GM13976 (cell line): ENCODE data around the gene DARS1.

Experiments used
- DNase-seq: peaks from one replicate; pipeline ENCODE4 v3.0.0; 2012; ENCODE audit warnings: low spot score
- CTCF ChIP-seq: IDR thresholded peaks from 2 replicates; pipeline ENCODE4 v1.5.1; 2012; ENCODE audit warnings: borderline replicate concordance, mild to moderate bottlenecking; ENCODE audit not compliant: insufficient read depth; ENCODE audit errors: extremely low read depth, missing control alignments, control extremely low read depth
- in situ Hi-C: fragments of 300-500 bp; cut with MboI; formaldehyde crosslinking; loops from one replicate; pipeline ENCODE4 v1.12.0; 2022; ENCODE audit warnings: low sequenced_read_pairs, mixed read lengths, inconsistent platforms; ENCODE audit not compliant: unreplicated experiment

Gene DARS1

GRCh38 chr2:136012315-136012714 lies 26.9 kb upstream of the DARS1 start:
- TF ChIP-seq CTCF: no peak
- in situ Hi-C loops: no loop called here
- DNase-seq: no peak

DNA sequence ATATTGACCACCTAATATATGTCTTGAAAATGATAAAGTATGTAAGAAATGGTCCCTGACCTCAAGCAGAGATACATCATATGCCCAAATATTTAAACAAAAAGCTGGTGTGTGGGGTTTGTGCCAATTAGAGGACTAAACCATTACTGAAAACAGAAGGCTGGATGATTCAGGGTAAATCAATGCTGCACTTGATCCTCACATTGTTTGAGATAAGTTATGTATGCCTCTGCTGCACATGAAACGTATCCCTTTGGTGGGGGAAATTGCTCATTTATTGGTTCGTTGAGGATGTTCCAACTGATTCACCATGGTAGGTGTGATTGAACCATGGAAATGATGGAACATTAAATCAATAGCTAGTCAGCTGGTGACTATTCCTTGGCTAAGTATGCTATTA lies 24.7 kb upstream of the DARS1 start:
- in situ Hi-C loops: no loop called here
- TF ChIP-seq CTCF: no peak
- DNase-seq: no peak

DNA sequence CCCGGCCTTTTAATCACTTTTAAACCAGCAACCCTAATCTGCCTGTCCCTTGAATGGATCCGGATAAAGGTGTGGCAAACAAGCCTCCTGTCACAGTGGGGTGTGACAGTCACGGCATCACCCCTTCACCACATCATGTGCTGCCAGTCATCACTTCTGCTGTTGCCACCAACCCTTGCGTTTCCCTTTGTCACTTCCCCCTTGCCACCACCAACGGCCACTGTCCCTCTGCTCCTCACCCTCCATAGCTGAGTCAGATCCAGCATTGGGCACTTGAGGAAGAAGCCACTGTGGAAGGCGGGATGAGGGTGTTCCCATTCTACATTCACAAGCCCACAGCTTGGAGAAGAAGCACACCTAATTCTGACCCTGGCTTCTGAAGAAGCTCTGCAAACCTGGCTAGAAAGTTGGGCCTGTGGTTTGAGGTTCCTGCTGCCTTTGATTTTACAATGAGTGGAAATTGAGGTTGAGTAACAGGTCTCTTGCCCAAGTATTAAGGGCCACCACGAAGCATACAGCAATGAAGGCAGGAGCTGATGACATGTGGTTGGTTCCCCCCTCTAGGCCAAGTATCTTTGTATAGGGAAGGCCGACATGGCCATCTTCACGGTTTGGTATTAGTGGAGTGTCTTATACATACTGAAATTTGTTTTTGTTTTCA lies 22.9 kb upstream of the DARS1 start:
- TF ChIP-seq CTCF: no peak
- in situ Hi-C loops: no loop called here
- DNase-seq: no peak

- in situ Hi-C loops: no loop called here
- DNase-seq: no peak
- TF ChIP-seq CTCF: no peak
These were observed 21.2 kb upstream of the DARS1 start for GRCh38 chr2:136006658-136007057.

DNA sequence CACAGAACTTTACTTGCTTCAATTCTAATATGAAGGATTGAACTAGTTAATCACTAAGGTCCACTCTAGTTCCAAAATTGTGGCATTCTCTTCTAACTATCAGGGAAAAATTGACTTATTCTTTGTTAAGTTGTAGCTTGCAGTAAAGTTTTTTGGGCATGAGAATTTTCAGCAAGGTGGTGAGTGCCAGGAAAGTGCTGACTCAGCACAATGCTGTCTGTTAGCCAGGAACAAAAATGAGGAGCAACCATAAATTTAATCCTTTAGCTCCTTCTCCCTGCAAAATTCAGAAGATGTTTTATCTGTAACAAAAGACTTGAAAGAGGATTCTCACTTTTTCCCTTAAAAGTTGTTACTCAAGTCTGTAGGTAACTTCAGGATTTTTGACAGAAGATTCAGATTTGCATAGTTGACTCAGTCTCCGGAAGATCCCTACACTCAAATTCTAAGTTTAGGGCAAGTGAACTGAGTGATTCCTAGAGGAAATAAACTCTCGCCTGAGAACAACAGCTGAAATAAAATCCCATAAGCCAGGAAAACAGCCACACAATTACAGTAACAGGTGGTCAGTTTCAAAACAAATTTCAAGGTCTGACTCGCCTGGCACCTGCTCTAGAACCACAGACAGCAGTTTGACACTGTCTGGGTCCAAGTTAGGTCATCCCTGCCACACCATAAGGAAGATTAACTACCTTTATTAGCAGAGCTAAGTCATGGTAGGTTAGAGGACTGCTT lies 20.2 kb upstream of the DARS1 start:
- in situ Hi-C loops: no loop called here
- no peak for DNase-seq
- no peak for TF ChIP-seq CTCF

DNA sequence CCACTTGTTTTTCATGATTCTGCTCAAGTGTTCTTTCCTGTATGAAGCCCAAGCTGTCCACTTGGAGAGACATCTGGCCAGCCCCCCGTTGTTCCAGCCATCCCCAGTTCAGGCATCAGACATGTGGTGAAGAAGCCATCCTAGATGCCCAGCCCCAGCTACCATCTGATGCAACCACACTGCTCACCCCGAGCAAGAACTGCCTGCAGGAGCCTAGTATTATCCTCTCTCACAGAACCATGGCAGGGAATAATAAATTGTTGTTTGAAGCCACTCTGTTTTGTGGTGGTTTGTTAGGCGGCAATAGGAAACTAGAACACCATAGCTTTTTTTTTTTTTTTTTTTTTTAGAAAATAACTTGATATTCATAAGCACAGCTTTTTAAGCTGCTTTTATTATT lies 19.5 kb upstream of the DARS1 start:
- DNase-seq: no peak
- in situ Hi-C loops: no loop called here
- no peak for TF ChIP-seq CTCF
